Measurements from ENCODE around the gene PPT1. TPM values are rescaled to one million over a fixed set of nuclear protein-coding genes. Genes with fewer than 3 reads are reported as not detected.

PPT1 gene
- total and polyA plus RNA-seq, 2 of the 8 experiments (the other 6 are each of a cell fraction or from before 2014, with no cell fraction given): 77.1 to 150 TPM

- no peak for TF ChIP-seq ATF2 (IDR thresholded peaks at IDR 0.05; ENCODE audit: low read length)
- no peak for TF ChIP-seq BCL11A (IDR thresholded peaks at IDR 0.05; ENCODE audit: low read depth in 2 of 2, low read length in 2 of 2)
Measured at GRCh38 chr1:40094466-40095110, 2.5 kb downstream of the PPT1 start (continued).

All from H1 (cell line).